A549 (cell line): ENCODE results near the gene SYK.

Experiments used
- CHD2 ChIP-seq: fragments of 150-350 bp; IDR thresholded peaks from 2 replicates; pipeline ENCODE4 v1.6.1; 2014; ENCODE audit warnings: low read length; ENCODE audit not compliant: partially characterized antibody
- CTCF ChIP-seq: fragments of >200 bp; sonication (Bioruptor Twin); formaldehyde crosslinking; IDR thresholded peaks from 3 replicates; pipeline ENCODE4 v1.5.1; 2016
- POLR2A ChIP-seq: IDR thresholded peaks from 2 replicates; pipeline ENCODE4 v1.6.1; 2012; ENCODE audit warnings: mild to moderate bottlenecking, low read length
- RAD21 ChIP-seq, 2 experiments: fragments of >200 bp in 1 of 2; sonication (Bioruptor Twin) in 1 of 2; formaldehyde crosslinking in 1 of 2; IDR thresholded peaks in 1 of 2; conservative IDR thresholded peaks in 1 of 2; 2 replicates in 1 of 2; 3 replicates in 1 of 2; pipeline ENCODE4 v1.6.1; 2012 to 2018; ENCODE audit warnings: inconsistent platforms in 1 of 2

- no peak for TF ChIP-seq CTCF
- TF ChIP-seq POLR2A, result no peak
- TF ChIP-seq CHD2, result no peak
- no peak for TF ChIP-seq RAD21 (conservative IDR thresholded peaks at IDR 0.05 in 1 of 2, IDR thresholded peaks at IDR 0.05 in 1 of 2)
Measured at GRCh38 chr9:90821697-90822096, 20.1 kb downstream of the SYK start.
